ENCODE measurements around the gene SLX4IP.

GRCh38 chr20:10511509-10512251 lies 76.6 kb downstream of the SLX4IP start:
- peak in 1 of 6 experiments; percentile 8 for TF ChIP-seq CTCF (IDR thresholded peaks at IDR 0.05)
- TF ChIP-seq POLR2A (IDR thresholded peaks at IDR 0.05) = no peak
